WTC11 (cell line): ENCODE results near the gene MIER2.

Experiments used
- CREB1 ChIP-seq: sonication (generic); formaldehyde crosslinking; IDR thresholded peaks from 2 replicates; pipeline ENCODE4 v1.8.0; 2023; ENCODE audit warnings: mild to moderate bottlenecking, missing genetic modification reagents
- ELF4 ChIP-seq: sonication (generic); formaldehyde crosslinking; IDR thresholded peaks from 2 replicates; pipeline ENCODE4 v1.8.1; 2022; ENCODE audit warnings: low read depth, mild to moderate bottlenecking, moderate library complexity, missing genetic modification reagents
- ESRRA ChIP-seq: sonication (generic); formaldehyde crosslinking; IDR thresholded peaks from 2 replicates; pipeline ENCODE4 v1.8.1; 2022; ENCODE audit warnings: mild to moderate bottlenecking, missing genetic modification reagents, borderline replicate concordance
- GTF2I ChIP-seq: fragments of 250-450 bp; sonication (Bioruptor Pico); conservative IDR thresholded peaks from 2 replicates; pipeline ENCODE4 v1.4.0; 2021; ENCODE audit warnings: mild to moderate bottlenecking
- IRF2 ChIP-seq: sonication (generic); formaldehyde crosslinking; IDR thresholded peaks from 2 replicates; pipeline ENCODE4 v1.8.0; 2022; ENCODE audit warnings: low read depth, missing genetic modification reagents, borderline replicate concordance
- KAT7 ChIP-seq: sonication (generic); formaldehyde crosslinking; IDR thresholded peaks from 2 replicates; pipeline ENCODE4 v1.8.1; 2023; ENCODE audit warnings: missing genetic modification reagents, mild to moderate bottlenecking, borderline replicate concordance
- RELA ChIP-seq: sonication (generic); formaldehyde crosslinking; IDR thresholded peaks from 2 replicates; pipeline ENCODE4 v1.8.1; 2022; ENCODE audit warnings: missing genetic modification reagents, mild to moderate bottlenecking, borderline replicate concordance
- SMAD4 ChIP-seq: sonication (generic); formaldehyde crosslinking; IDR thresholded peaks from 2 replicates; pipeline ENCODE4 v1.8.0; 2022; ENCODE audit warnings: mild to moderate bottlenecking, missing genetic modification reagents
- TEAD4 ChIP-seq: sonication (generic); formaldehyde crosslinking; IDR thresholded peaks from 2 replicates; pipeline ENCODE4 v1.8.0; 2022; ENCODE audit warnings: mild to moderate bottlenecking, missing genetic modification reagents
- ZNF121 ChIP-seq: sonication (generic); formaldehyde crosslinking; IDR thresholded peaks from 2 replicates; pipeline ENCODE4 v1.8.0; 2023; ENCODE audit warnings: missing genetic modification reagents
- TF ChIP-seq, protein P1 (sequence below): fragments of 200-600 bp; IDR thresholded peaks from 2 replicates; pipeline ENCODE4 v1.8.0; 2022; ENCODE audit warnings: antibody characterized with exemption
- TF ChIP-seq, protein P2 (sequence below): sonication (generic); formaldehyde crosslinking; IDR thresholded peaks from 2 replicates; pipeline ENCODE4 v1.8.1; 2022; ENCODE audit warnings: mild to moderate bottlenecking, moderate library complexity, missing genetic modification reagents
- TF ChIP-seq, protein P3 (sequence below): sonication (generic); formaldehyde crosslinking; IDR thresholded peaks from 2 replicates; pipeline ENCODE4 v1.8.0; 2022; ENCODE audit warnings: mild to moderate bottlenecking, missing genetic modification reagents

GRCh38 chr19:387777-388176 is 43.2 kb upstream of the MIER2 start:
- TF ChIP-seq RELA (no peak), TEAD4 (CRISPR knock-in tag) (no peak), IRF2 (no peak), ZNF121 (no peak), ELF4 (CRISPR knock-in tag) (no peak), GTF2I (CRISPR knock-in tag) (no peak), ESRRA (CRISPR knock-in tag) (no peak), KAT7 (CRISPR knock-in tag) (no peak), CREB1 (CRISPR knock-in tag) (no peak), SMAD4 (CRISPR knock-in tag) (no peak)
- TF ChIP-seq, protein P1, sequence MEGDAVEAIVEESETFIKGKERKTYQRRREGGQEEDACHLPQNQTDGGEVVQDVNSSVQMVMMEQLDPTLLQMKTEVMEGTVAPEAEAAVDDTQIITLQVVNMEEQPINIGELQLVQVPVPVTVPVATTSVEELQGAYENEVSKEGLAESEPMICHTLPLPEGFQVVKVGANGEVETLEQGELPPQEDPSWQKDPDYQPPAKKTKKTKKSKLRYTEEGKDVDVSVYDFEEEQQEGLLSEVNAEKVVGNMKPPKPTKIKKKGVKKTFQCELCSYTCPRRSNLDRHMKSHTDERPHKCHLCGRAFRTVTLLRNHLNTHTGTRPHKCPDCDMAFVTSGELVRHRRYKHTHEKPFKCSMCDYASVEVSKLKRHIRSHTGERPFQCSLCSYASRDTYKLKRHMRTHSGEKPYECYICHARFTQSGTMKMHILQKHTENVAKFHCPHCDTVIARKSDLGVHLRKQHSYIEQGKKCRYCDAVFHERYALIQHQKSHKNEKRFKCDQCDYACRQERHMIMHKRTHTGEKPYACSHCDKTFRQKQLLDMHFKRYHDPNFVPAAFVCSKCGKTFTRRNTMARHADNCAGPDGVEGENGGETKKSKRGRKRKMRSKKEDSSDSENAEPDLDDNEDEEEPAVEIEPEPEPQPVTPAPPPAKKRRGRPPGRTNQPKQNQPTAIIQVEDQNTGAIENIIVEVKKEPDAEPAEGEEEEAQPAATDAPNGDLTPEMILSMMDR, result no peak
- TF ChIP-seq, protein P2, sequence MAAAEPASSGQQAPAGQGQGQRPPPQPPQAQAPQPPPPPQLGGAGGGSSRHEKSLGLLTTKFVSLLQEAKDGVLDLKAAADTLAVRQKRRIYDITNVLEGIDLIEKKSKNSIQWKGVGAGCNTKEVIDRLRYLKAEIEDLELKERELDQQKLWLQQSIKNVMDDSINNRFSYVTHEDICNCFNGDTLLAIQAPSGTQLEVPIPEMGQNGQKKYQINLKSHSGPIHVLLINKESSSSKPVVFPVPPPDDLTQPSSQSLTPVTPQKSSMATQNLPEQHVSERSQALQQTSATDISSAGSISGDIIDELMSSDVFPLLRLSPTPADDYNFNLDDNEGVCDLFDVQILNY, result no peak
- TF ChIP-seq, protein P3, sequence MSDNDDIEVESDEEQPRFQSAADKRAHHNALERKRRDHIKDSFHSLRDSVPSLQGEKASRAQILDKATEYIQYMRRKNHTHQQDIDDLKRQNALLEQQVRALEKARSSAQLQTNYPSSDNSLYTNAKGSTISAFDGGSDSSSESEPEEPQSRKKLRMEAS (CRISPR knock-in tag), result no peak
